HepG2 (cell line): ENCODE data around the gene EPB41L1.

Source experiments
- ATF6 ChIP-seq: sonication (generic); formaldehyde crosslinking; conservative IDR thresholded peaks from 2 replicates; pipeline ENCODE4 v1.4.0; 2020; ENCODE audit warnings: missing genetic modification reagents
- ETS1 ChIP-seq: sonication (generic); formaldehyde crosslinking; IDR thresholded peaks from 2 replicates; pipeline ENCODE4 v1.4.0; 2020; ENCODE audit warnings: missing genetic modification reagents
- MXI1 ChIP-seq: IDR thresholded peaks from 3 replicates; pipeline ENCODE4 v1.6.1; 2012; ENCODE audit warnings: low read depth, low read length, inconsistent platforms, borderline replicate concordance
- POLR2A ChIP-seq, 2 experiments: IDR thresholded peaks; 2 replicates each; pipeline ENCODE4 v1.6.1; 2011; ENCODE audit warnings: low read depth in 2 of 2, low read length in 2 of 2, mild to moderate bottlenecking in 1 of 2, moderate library complexity in 1 of 2; ENCODE audit not compliant: insufficient read depth in 1 of 2
- RBFOX2 ChIP-seq: fragments of 200-400 bp; formaldehyde crosslinking; IDR thresholded peaks from 2 replicates; pipeline ENCODE4 v1.6.1; 2017; ENCODE audit warnings: low read depth, mild to moderate bottlenecking, low read length

GRCh38 chr20:36182604-36183154, 28.1 kb downstream of the EPB41L1 start:
- no peak; the same call in 1 of the 2 replicates for TF ChIP-seq ATF6 (CRISPR knock-in tag)
- TF ChIP-seq ETS1 (CRISPR knock-in tag): no peak
- TF ChIP-seq POLR2A (IDR thresholded peaks at IDR 0.05; ENCODE audit: insufficient read depth in 1 of 2, low read depth in 2 of 2, low read length in 2 of 2): peak; percentile 31 to 46; a peak in 1 of 4 replicates
- no peak; the same call in 2 of the 3 replicates for TF ChIP-seq MXI1
- no peak; the same call in 1 of the 2 replicates for TF ChIP-seq RBFOX2
